Measurements from ENCODE around the gene MYOCOS. TPM values are rescaled to one million over a fixed set of nuclear protein-coding genes. Genes with fewer than 3 reads are reported as not detected.

The MYOCOS gene
- total RNA-seq, 1 experiment from 2014 or later, result 0.41 TPM

DNA sequence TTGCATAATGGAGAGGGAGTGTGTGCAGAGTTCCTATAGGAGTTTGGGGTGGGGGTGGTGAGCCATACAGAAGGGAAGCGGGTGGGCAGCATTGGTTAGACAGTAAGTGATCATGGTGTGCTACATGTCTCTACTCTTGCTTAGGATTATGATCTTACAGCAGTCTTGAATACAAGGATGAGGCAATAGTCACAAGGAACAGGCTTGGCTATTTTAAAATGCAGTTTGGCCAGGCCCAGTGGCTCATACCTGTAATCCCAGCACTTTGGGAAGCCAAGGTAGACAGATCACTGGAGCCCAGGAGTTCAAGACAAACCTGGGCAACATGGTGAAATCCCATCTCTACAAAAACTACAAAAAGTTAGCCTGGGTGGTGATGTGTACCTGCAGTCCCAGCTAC is 18.2 kb downstream of the MYOCOS start:
- no TSS peak for BruUV-seq (replicated peaks)
- Histone ChIP-seq H3K4me1 (ENCODE audit: insufficient read depth, low read length, poor library complexity, severe bottlenecking) (no peaks in the 10 kb centered on the region), H3K27me3 (replicated peaks; ENCODE audit: insufficient read depth, low read depth, low read length, poor library complexity) (no peaks in the 10 kb centered on the region), H3K36me3 (ENCODE audit: insufficient read depth, low read length, poor library complexity, severe bottlenecking) (no peaks in the 10 kb centered on the region), H3K4me3 (ENCODE audit: low read depth, low read length, poor library complexity, severe bottlenecking) (no peak overlapping the region), H3K9me3 (ENCODE audit: low read depth, low read length, poor library complexity, severe bottlenecking) (no peaks in the 10 kb centered on the region), H3K27ac (ENCODE audit: low read depth, low read length, poor library complexity, severe bottlenecking) (no peak overlapping the region)
- CTCF ChIA-PET, result no interaction called here
- POLR2A ChIA-PET (ENCODE audit: low non-redundant PET), result no interaction called here
- DNase-seq (ENCODE audit: low spot score), result no peak
- intact Hi-C loops (cut with micrococcal nuclease; ENCODE audit: unreplicated experiment), result no loop called here
- TF ChIP-seq EZH2 (IDR thresholded peaks at IDR 0.05; ENCODE audit: borderline replicate concordance, low read depth, low read length, poor library complexity, severe bottlenecking), result no peak
- TF ChIP-seq CTCF (conservative IDR thresholded peaks at IDR 0.05; ENCODE audit: low read depth, low read length), result no peak

DNA sequence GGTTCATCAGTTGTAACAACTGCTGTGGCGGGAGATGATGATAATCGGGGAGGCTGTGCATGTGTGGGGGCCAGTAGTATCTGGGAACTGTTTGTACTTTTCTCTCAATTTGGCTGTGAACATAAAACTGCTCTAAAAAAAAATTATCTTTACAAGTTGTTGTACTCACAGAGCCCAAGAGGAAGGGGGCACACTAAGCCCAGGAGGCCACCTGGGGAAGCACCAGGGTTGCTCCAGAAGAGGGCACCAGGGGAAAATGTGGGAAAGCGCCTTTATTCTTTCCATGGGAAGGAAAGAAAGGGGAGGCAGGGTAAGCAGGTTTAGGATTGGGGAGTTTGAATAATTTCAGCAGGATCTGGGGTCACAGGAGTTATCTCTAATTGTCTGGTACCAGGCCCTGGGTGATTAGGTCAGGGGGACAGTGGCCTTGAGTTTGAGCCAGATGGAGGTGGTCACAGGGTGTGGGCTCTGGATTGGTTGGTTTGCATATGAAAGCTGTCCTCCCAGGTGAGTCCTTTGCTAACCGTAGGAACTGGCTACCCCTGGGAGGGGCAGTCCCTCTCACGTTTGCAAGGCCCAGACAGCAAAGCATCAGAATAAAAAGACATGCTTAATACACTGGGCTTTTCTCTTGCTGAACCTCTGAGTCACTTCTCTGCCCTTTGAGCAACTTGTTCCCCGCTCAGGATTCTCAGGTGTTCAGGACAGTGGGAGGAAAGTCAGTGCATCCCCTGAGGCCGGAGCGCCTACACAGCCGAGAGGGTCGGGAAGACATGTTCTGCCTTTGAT is 19.2 kb downstream of the MYOCOS start:
- no peak for DNase-seq (ENCODE audit: low spot score)
- intact Hi-C loops (cut with micrococcal nuclease; ENCODE audit: unreplicated experiment), result no loop called here
- Histone ChIP-seq H3K9me3 (ENCODE audit: low read depth, low read length, poor library complexity, severe bottlenecking) (no peaks in the 10 kb centered on the region), H3K4me3 (ENCODE audit: low read depth, low read length, poor library complexity, severe bottlenecking) (no peak overlapping the region), H3K27me3 (replicated peaks; ENCODE audit: insufficient read depth, low read depth, low read length, poor library complexity) (no peaks in the 10 kb centered on the region), H3K27ac (ENCODE audit: low read depth, low read length, poor library complexity, severe bottlenecking) (no peak overlapping the region), H3K4me1 (ENCODE audit: insufficient read depth, low read length, poor library complexity, severe bottlenecking) (no peaks in the 10 kb centered on the region), H3K36me3 (ENCODE audit: insufficient read depth, low read length, poor library complexity, severe bottlenecking) (no peaks in the 10 kb centered on the region)
- POLR2A ChIA-PET (ENCODE audit: low non-redundant PET), result no interaction called here
- TF ChIP-seq EZH2 (IDR thresholded peaks at IDR 0.05; ENCODE audit: borderline replicate concordance, low read depth, low read length, poor library complexity, severe bottlenecking) (no peak), CTCF (conservative IDR thresholded peaks at IDR 0.05; ENCODE audit: low read depth, low read length) (no peak)
- CTCF ChIA-PET, result no interaction called here
- BruUV-seq (replicated peaks), result no TSS peak

GRCh38 chr1:171642197-171642596 is 20.2 kb downstream of the MYOCOS start:
- intact Hi-C loops (cut with micrococcal nuclease; ENCODE audit: unreplicated experiment), result no loop called here
- H3K9me3 ChIP-seq (ENCODE audit: low read depth, low read length, poor library complexity, severe bottlenecking), result no peaks in the 10 kb centered on the region
- BruUV-seq (replicated peaks), result no TSS peak
- ChIA-PET CTCF (no interaction called here), POLR2A (ENCODE audit: low non-redundant PET) (no interaction called here)
- TF ChIP-seq EZH2 (IDR thresholded peaks at IDR 0.05; ENCODE audit: borderline replicate concordance, low read depth, low read length, poor library complexity, severe bottlenecking), result no peak
- no peak for TF ChIP-seq CTCF (conservative IDR thresholded peaks at IDR 0.05; ENCODE audit: low read depth, low read length)
- no peak overlapping the region for H3K27ac ChIP-seq (ENCODE audit: low read depth, low read length, poor library complexity, severe bottlenecking)
- H3K4me3 ChIP-seq (ENCODE audit: low read depth, low read length, poor library complexity, severe bottlenecking), result no peak overlapping the region
- no peaks in the 10 kb centered on the region for H3K4me1 ChIP-seq (ENCODE audit: insufficient read depth, low read length, poor library complexity, severe bottlenecking)
- no peaks in the 10 kb centered on the region for H3K36me3 ChIP-seq (ENCODE audit: insufficient read depth, low read length, poor library complexity, severe bottlenecking)
- no peak for DNase-seq (ENCODE audit: low spot score)
- no peaks in the 10 kb centered on the region for H3K27me3 ChIP-seq (replicated peaks; ENCODE audit: insufficient read depth, low read depth, low read length, poor library complexity)

All from A673 (cell line).